Activated T-helper 17 cell treated with anti-CD3 and anti-CD28 coated beads, Interleukin-2, amount 50 U/mL, for 72 hours (primary cell): ENCODE data around the gene C1QL2. TPM values are rescaled to one million over a fixed set of nuclear protein-coding genes. Genes with fewer than 3 reads are reported as not detected.

Experiments
- ATAC-seq: fragments of 150-1000 bp; cut with Tn5 transposase; replicated peaks from 2 replicates; pipeline ENCODE4 v1.10.0; 2021; ENCODE audit warnings: mild to moderate bottlenecking, moderate library complexity
- H3K27ac Mint-ChIP-seq: one replicate; pipeline ENCODE4 v1.8.0; 2022; ENCODE audit warnings: mixed read lengths
- H3K27me3 Mint-ChIP-seq: one replicate; pipeline ENCODE4 v1.8.0; 2022; ENCODE audit warnings: mixed read lengths
- H3K36me3 Mint-ChIP-seq: one replicate; pipeline ENCODE4 v1.8.0; 2022; ENCODE audit warnings: low read depth, mild to moderate bottlenecking, mixed read lengths
- H3K4me1 Mint-ChIP-seq: one replicate; pipeline ENCODE4 v1.8.0; 2022; ENCODE audit warnings: mixed read lengths
- H3K4me3 Mint-ChIP-seq: one replicate; pipeline ENCODE4 v1.8.0; 2022; ENCODE audit warnings: mild to moderate bottlenecking, mixed read lengths
- H3K9me3 Mint-ChIP-seq: one replicate; pipeline ENCODE4 v1.8.0; 2022; ENCODE audit warnings: mixed read lengths
- total RNA-seq, 2 donors: library from RNA; stranded (reverse); gene quantifications; one replicate each; pipeline ENCODE4 v1.2.3, GENCODE V29; 2022

C1QL2 gene
- total RNA-seq, 2 donors from 2014 or later: not detected

DNA sequence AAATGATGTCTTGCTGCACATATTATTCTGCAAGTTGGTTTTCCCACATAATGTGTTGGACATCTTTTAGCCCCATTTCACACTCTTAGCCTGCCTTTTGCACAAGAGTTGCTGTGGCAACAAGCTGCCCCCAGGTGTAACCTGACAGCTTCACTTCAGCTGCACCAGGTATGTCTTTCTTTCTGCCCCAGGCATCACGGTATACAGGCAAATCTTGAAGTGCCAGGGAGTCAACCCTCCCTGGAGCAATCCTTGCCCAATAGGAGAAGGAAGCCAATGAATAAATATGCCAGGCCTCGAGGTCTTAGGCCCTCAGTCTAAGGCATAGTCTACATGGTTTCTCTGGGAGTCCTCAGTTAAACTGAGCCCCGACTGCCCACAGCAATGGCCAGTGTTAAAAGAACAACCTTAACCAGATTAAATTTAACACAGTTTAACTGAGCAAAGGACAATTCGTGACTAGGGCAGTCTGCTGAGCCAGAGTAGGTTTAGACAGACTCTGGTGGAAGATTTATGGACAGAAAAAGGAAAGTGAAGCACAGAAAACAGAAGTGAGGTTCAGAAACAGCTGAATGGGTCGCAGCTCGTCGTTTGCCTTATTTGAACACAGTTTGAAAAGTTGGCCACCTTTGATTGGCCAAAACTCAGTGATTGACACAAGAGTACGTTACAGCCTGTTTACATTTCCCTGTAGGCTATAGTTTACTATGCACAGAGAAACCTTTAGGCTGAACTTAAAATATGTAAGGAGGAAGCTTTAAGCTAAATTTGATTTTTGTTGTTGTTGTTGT, 32.0 kb upstream of the C1QL2 start:
- Mint-ChIP-seq H3K4me1 (no peaks in the 10 kb centered on the region), H3K36me3 (no peaks in the 10 kb centered on the region), H3K9me3 (no peaks in the 10 kb centered on the region), H3K4me3 (no peak overlapping the region), H3K27me3 (peaks cover 41% of the 10 kb centered on the region), H3K27ac (no peak overlapping the region)
- no peak for ATAC-seq

GRCh38 chr2:119184512-119184911, 26.0 kb upstream of the C1QL2 start:
- no peak for ATAC-seq
- H3K4me1 Mint-ChIP-seq: no peaks in the 10 kb centered on the region
- H3K27me3 Mint-ChIP-seq: peaks cover 10% of the 10 kb centered on the region
- H3K4me3 Mint-ChIP-seq: no peak overlapping the region
- no peaks in the 10 kb centered on the region for H3K36me3 Mint-ChIP-seq
- no peak overlapping the region for H3K27ac Mint-ChIP-seq
- H3K9me3 Mint-ChIP-seq: no peaks in the 10 kb centered on the region

DNA sequence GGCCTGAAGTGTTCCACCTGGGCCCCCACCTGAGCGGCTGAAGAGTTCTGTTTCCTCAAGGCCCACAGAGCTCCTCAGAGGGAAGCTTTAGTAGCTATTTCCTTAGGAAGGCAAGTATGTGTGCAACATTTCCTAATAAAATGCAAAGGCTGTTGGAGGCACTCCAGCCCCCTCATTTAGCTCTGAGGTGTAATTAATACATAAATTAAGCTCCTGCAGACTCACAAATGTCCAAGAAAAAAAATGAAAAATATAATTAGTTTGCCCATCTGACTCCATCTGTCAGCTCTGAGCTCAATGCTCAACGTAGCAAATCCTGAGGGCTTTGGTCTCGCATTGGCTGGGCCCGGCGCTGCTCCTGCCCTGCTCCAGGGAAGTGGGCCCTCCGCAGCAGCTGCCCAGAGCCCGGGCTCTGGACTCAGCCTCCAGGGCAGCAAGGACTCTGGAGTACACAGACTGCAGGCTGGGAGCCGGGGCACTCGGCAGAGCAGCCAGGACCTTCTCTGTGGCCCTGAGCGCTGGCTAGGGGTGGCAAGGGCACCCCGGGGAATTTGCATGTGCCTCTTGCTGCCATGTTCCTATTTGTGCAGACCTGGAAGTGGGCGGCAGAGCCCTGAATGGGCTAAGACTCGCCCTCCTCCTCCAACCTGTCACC, 23.4 kb upstream of the C1QL2 start:
- H3K27me3 Mint-ChIP-seq: peaks cover 8% of the 10 kb centered on the region
- H3K9me3 Mint-ChIP-seq: no peaks in the 10 kb centered on the region
- no peak overlapping the region for H3K4me3 Mint-ChIP-seq
- no peak overlapping the region for H3K27ac Mint-ChIP-seq
- H3K36me3 Mint-ChIP-seq: no peaks in the 10 kb centered on the region
- ATAC-seq: no peak
- H3K4me1 Mint-ChIP-seq: no peaks in the 10 kb centered on the region

GRCh38 chr2:119181391-119181790, 22.8 kb upstream of the C1QL2 start:
- Mint-ChIP-seq H3K4me3 (no peak overlapping the region), H3K9me3 (no peaks in the 10 kb centered on the region), H3K27me3 (peaks cover 5% of the 10 kb centered on the region), H3K36me3 (no peaks in the 10 kb centered on the region), H3K27ac (no peak overlapping the region), H3K4me1 (no peaks in the 10 kb centered on the region)
- ATAC-seq: no peak

DNA sequence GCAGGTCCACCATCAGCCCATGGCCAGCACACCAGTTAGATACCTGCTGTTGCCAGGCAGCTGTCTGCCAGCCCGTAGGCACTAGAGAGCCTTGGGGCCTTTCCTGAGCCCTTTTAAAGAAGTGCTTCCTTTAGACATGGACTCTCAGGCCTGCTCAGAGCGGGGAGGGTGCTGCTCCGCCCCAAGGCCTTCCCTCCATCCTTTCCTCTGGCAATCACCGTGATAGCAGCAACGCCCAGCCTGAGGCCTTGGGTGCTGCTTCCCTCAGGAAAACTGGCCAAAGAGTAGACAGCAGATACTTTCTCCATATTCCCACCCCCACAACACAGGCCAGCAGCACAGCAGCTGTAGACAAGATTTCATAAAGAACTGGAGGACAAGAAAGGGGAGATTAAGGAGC, 22.3 kb upstream of the C1QL2 start:
- H3K4me3 Mint-ChIP-seq: no peak overlapping the region
- no peaks in the 10 kb centered on the region for H3K27me3 Mint-ChIP-seq
- H3K4me1 Mint-ChIP-seq: no peaks in the 10 kb centered on the region
- H3K9me3 Mint-ChIP-seq: no peaks in the 10 kb centered on the region
- no peak for ATAC-seq
- no peaks in the 10 kb centered on the region for H3K36me3 Mint-ChIP-seq
- H3K27ac Mint-ChIP-seq: no peak overlapping the region

DNA sequence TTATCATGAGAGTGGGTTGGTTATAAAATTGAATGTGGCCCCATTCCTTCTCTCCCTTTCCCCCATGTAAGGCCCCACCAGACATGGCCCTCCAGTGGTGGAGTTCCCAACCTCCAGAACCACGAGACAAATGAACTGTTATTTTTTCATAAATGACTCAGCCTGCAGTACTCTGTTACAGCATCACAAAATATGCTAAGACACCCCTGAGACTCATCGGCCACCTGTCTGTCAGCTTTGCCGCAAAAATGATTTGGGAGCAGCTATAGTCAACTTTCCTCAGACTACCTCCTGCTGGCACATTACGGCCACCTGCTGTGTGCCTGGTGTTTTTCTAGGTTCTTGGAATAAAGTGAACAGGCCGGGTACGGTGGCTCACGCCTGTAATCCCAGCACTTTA, 21.4 kb upstream of the C1QL2 start:
- H3K27me3 Mint-ChIP-seq: no peaks in the 10 kb centered on the region
- no peak overlapping the region for H3K27ac Mint-ChIP-seq
- ATAC-seq: no peak
- H3K4me3 Mint-ChIP-seq: no peak overlapping the region
- H3K9me3 Mint-ChIP-seq: no peaks in the 10 kb centered on the region
- H3K4me1 Mint-ChIP-seq: no peaks in the 10 kb centered on the region
- H3K36me3 Mint-ChIP-seq: no peaks in the 10 kb centered on the region

- H3K9me3 Mint-ChIP-seq: no peaks in the 10 kb centered on the region
- no peak for ATAC-seq
Measured at GRCh38 chr2:119179202-119179601, 20.7 kb upstream of the C1QL2 start.

DNA sequence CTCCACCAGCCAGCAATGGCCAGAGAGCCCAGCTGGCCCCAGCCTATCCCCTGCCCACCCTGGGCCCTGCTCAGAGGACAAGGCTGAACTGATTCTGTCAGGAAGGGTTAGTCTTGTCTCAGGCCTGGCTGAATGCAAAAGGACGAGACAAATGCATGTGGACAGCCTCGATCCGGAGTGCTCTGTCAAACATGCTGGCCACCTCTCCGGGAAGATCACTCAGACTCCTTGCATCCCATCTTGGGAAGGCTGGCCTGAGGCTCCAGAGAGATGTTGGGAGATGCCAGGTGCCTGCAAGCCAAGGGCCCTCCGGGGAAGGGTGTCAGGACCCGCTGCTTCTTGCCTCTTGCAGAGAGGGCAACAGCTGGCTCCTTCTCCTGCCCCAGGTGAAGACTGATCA, 20.2 kb upstream of the C1QL2 start:
- Mint-ChIP-seq H3K4me1 (no peaks in the 10 kb centered on the region), H3K27me3 (no peaks in the 10 kb centered on the region), H3K9me3 (no peaks in the 10 kb centered on the region), H3K27ac (no peak overlapping the region), H3K4me3 (no peak overlapping the region), H3K36me3 (no peaks in the 10 kb centered on the region)
- no peak for ATAC-seq

More at GRCh38 chr2:119179202-119179601, 20.7 kb upstream of the C1QL2 start:
- no peaks in the 10 kb centered on the region for H3K4me1 Mint-ChIP-seq
- H3K27me3 Mint-ChIP-seq: no peaks in the 10 kb centered on the region
- H3K4me3 Mint-ChIP-seq: no peak overlapping the region
- H3K27ac Mint-ChIP-seq: no peak overlapping the region
- no peaks in the 10 kb centered on the region for H3K36me3 Mint-ChIP-seq

GRCh38 chr2:119177838-119178190, 19.3 kb upstream of the C1QL2 start:
- ATAC-seq: no peak
- no peaks in the 10 kb centered on the region for H3K27me3 Mint-ChIP-seq
- no peaks in the 10 kb centered on the region for H3K36me3 Mint-ChIP-seq
- no peaks in the 10 kb centered on the region for H3K4me1 Mint-ChIP-seq
- H3K4me3 Mint-ChIP-seq: no peak overlapping the region
- H3K27ac Mint-ChIP-seq: no peak overlapping the region
- H3K9me3 Mint-ChIP-seq: no peaks in the 10 kb centered on the region

DNA sequence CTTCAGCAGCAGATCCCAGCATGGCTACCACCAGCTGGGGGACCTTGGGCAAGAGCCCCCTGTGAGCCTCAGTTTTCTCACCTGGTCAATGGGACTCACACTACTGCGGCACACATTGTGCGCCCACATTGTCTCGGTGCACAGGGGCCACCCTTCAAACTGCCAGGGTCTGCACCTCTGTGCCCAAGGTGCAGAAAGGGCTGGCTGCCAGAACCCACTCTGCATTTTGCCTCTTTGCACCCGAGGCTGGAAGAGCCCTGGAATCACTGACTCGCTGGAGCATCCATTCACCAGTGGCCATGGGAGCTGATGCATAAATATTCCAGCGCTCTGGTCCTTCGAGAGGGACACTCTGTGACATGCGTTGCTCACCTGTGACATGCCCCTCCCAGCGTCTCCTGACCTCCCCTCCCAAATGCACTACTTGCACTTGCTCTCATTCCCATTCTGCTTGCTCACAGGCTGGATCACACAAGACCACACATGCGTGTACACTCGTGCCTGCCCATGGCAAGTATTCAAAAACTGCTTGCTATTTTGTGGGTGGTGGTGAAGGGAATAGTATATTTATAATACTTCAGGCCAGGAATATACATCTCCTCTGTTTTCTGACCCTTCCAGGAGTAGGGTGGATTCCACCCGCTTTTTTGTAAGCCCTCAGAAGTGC, 18.8 kb upstream of the C1QL2 start:
- Mint-ChIP-seq H3K4me3 (no peak overlapping the region), H3K27ac (no peak overlapping the region), H3K4me1 (no peaks in the 10 kb centered on the region), H3K27me3 (no peaks in the 10 kb centered on the region), H3K36me3 (no peaks in the 10 kb centered on the region), H3K9me3 (no peaks in the 10 kb centered on the region)
- no peak for ATAC-seq

DNA sequence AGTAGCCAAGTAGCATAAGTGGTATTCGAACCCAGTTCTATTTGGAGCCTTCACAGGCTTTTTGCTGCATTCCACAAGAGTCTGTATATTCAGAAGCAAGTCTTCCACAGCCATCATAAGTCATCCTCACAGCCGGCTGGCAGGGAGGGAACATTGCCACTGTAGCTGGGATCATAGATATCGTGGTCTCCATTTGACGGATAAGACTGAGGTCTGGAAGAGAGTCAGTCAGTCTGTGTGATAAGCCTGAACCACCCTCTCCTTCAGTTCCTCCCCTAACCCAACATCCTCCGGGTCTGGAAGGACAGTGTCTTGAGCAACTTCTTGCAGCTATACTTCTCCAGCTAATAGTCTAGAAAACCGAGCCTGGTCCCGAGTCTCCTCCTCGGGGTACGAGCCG, 17.0 kb upstream of the C1QL2 start:
- no peak overlapping the region for H3K27ac Mint-ChIP-seq
- no peaks in the 10 kb centered on the region for H3K4me1 Mint-ChIP-seq
- no peaks in the 10 kb centered on the region for H3K36me3 Mint-ChIP-seq
- ATAC-seq: no peak
- no peak overlapping the region for H3K4me3 Mint-ChIP-seq
- H3K27me3 Mint-ChIP-seq: no peaks in the 10 kb centered on the region
- H3K9me3 Mint-ChIP-seq: no peaks in the 10 kb centered on the region

DNA sequence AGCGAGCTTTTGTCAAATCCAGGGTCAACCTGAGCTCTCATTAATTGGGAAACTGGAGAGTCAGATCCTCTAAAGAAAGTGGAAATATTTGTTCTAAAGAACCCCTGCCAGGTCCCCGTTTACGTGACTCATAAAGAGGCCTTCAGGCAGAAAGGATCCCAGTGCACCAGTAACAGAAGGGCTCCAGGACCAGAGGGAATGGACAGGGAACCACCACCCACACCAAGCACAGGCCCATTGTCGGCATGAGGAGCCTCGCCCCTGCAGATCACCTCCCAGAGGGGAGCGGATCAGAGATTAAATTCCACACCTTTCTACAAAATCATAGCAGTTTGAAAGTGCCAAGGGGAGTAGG, 16.4 kb upstream of the C1QL2 start:
- ATAC-seq: no peak
- Mint-ChIP-seq H3K4me3 (no peak overlapping the region), H3K36me3 (no peaks in the 10 kb centered on the region), H3K9me3 (no peaks in the 10 kb centered on the region), H3K27me3 (no peaks in the 10 kb centered on the region), H3K4me1 (no peaks in the 10 kb centered on the region), H3K27ac (no peak overlapping the region)

DNA sequence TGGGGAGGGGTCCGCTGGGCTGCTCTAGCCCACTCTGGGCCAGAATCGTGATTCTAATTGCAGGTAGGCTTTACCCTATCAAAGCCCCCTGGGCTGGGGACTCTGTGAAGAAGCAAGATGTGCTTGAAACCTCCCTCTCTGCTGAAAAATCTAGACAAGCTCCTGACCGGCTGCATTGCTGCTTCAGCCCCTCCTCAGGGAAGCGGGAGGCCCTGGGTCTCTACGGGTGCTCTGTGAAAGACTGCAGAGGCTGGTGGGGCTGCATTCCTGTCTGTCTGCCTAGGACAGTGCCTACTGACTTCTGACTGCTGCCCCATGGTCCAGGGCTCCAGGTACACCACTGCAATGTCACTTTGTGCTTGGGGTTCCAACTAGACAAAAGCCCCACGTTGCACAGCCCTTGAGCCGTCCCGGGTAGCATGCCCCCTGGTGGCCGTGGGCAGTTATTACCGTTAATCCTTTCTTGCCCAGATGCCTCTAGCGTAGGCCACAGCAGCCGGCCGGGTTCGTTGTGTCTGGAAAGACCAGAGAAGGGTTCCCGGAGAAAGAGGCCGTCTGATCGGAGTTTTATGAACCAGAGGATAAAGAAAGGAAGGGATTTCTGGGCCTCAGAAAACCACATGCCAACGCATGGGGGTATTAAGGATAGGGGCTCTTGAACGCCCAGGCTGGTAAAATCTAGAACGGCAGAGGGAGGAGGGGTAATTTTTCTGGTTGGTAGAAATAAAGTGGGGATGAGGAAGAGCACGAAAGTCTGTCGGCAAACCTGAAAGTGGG, 15.9 kb upstream of the C1QL2 start:
- Mint-ChIP-seq H3K36me3 (no peaks in the 10 kb centered on the region), H3K4me1 (no peaks in the 10 kb centered on the region), H3K9me3 (no peaks in the 10 kb centered on the region), H3K4me3 (no peak overlapping the region), H3K27me3 (no peaks in the 10 kb centered on the region), H3K27ac (no peak overlapping the region)
- peak; percentile 39 for ATAC-seq

- ATAC-seq: no peak
- no peaks in the 10 kb centered on the region for H3K36me3 Mint-ChIP-seq
- no peaks in the 10 kb centered on the region for H3K27me3 Mint-ChIP-seq
- no peak overlapping the region for H3K4me3 Mint-ChIP-seq
- no peaks in the 10 kb centered on the region for H3K9me3 Mint-ChIP-seq
- no peak overlapping the region for H3K27ac Mint-ChIP-seq
- no peaks in the 10 kb centered on the region for H3K4me1 Mint-ChIP-seq
Measured at GRCh38 chr2:119173556-119174060, 15.1 kb upstream of the C1QL2 start.
